KMS-11 (cell line): ENCODE results near the gene FALEC.

ENCODE experiments used
- H2AFZ ChIP-seq: fragments of 200-600 bp; sonication (generic); 2 replicates; pipeline ENCODE4 v1.6.1; 2016; ENCODE audit warnings: antibody characterized with exemption, mixed run types, low read depth
- H3K27ac ChIP-seq: fragments of 200-600 bp; sonication (generic); 2 replicates; pipeline ENCODE4 v1.6.1; 2016; ENCODE audit warnings: mild to moderate bottlenecking, mixed run types
- H3K27me3 ChIP-seq: fragments of 200-600 bp; sonication (generic); 2 replicates; pipeline ENCODE4 v1.6.1; 2017; ENCODE audit warnings: mild to moderate bottlenecking, low read depth, mixed run types, moderate library complexity; ENCODE audit not compliant: insufficient read depth
- H3K36me3 ChIP-seq: fragments of 200-600 bp; sonication (generic); 2 replicates; pipeline ENCODE4 v1.6.1; 2017; ENCODE audit warnings: mild to moderate bottlenecking, mixed run types; ENCODE audit not compliant: insufficient read depth
- H3K4me1 ChIP-seq: fragments of 200-600 bp; sonication (generic); 2 replicates; pipeline ENCODE4 v1.6.1; 2016; ENCODE audit warnings: mild to moderate bottlenecking, low read depth, mixed run types; ENCODE audit not compliant: poor library complexity, severe bottlenecking
- H3K4me2 ChIP-seq: fragments of 200-600 bp; sonication (generic); 2 replicates; pipeline ENCODE4 v1.7.0; 2016; ENCODE audit warnings: mild to moderate bottlenecking, mixed run types
- H3K4me3 ChIP-seq: fragments of 200-600 bp; sonication (generic); IDR thresholded peaks from 2 replicates; pipeline ENCODE4 v1.6.1; 2017; ENCODE audit warnings: low read depth, low read length, mixed read lengths; ENCODE audit not compliant: insufficient read depth
- H3K79me2 ChIP-seq: fragments of 200-600 bp; sonication (generic); 2 replicates; pipeline ENCODE4 v1.6.1; 2016; ENCODE audit warnings: low read depth, mixed run types; ENCODE audit not compliant: insufficient read depth
- H3K9ac ChIP-seq: fragments of 200-600 bp; sonication (generic); 2 replicates; pipeline ENCODE4 v1.6.1; 2016; ENCODE audit warnings: mild to moderate bottlenecking, mixed run types
- H4K20me1 ChIP-seq: fragments of 200-600 bp; sonication (generic); 2 replicates; pipeline ENCODE4 v1.6.1; 2016; ENCODE audit warnings: mild to moderate bottlenecking, mixed run types; ENCODE audit not compliant: insufficient read depth
- CTCF ChIP-seq: fragments of 200-600 bp; sonication (generic); conservative IDR thresholded peaks from 2 replicates; pipeline ENCODE4 v1.6.1; 2017; ENCODE audit warnings: low read depth, mild to moderate bottlenecking, antibody characterized with exemption, low read length, moderate library complexity, mixed read lengths

Gene FALEC

GRCh38 chr1:150477733-150478132 is 37.8 kb upstream of the FALEC start:
- no peak overlapping the region for H3K27ac ChIP-seq

GRCh38 chr1:150479370-150479769 is 36.2 kb upstream of the FALEC start:
- H3K4me1 ChIP-seq = no peaks in the 10 kb centered on the region
- no peak overlapping the region for H3K9ac ChIP-seq
- H3K79me2 ChIP-seq = no peaks in the 10 kb centered on the region
- H3K4me2 ChIP-seq = no peak overlapping the region
- no peaks in the 10 kb centered on the region for H3K36me3 ChIP-seq
- no peaks in the 10 kb centered on the region; the same call in 1 of the 2 replicates for H3K27me3 ChIP-seq
- no peak for TF ChIP-seq CTCF
- H4K20me1 ChIP-seq = no peaks in the 10 kb centered on the region
- H2AFZ ChIP-seq = no peak overlapping the region
- H3K4me3 ChIP-seq = no peak overlapping the region
- H3K27ac ChIP-seq = no peak overlapping the region

More at GRCh38 chr1:150477733-150478132, 37.8 kb upstream of the FALEC start:
- Histone ChIP-seq H3K4me1 (no peaks in the 10 kb centered on the region), H3K9ac (no peak overlapping the region), H3K4me2 (no peak overlapping the region), H3K36me3 (no peaks in the 10 kb centered on the region), H3K79me2 (no peaks in the 10 kb centered on the region), H2AFZ (no peak overlapping the region), H3K27me3 (no peaks in the 10 kb centered on the region; the same call in 1 of the 2 replicates), H4K20me1 (no peaks in the 10 kb centered on the region), H3K4me3 (no peak overlapping the region)
- TF ChIP-seq CTCF = no peak

GRCh38 chr1:150479927-150480352 is 35.6 kb upstream of the FALEC start:
- no peak overlapping the region for H3K4me2 ChIP-seq
- no peak overlapping the region for H3K4me3 ChIP-seq
- H3K27me3 ChIP-seq = no peaks in the 10 kb centered on the region; the same call in 1 of the 2 replicates

GRCh38 chr1:150484431-150484830 is 31.1 kb upstream of the FALEC start:
- Histone ChIP-seq H3K9ac (no peak overlapping the region), H4K20me1 (no peaks in the 10 kb centered on the region), H3K4me1 (peaks cover 8% of the 10 kb centered on the region), H3K79me2 (peaks cover 11% of the 10 kb centered on the region; the same call in 1 of the 2 replicates), H3K27me3 (no peaks in the 10 kb centered on the region; the same call in 1 of the 2 replicates), H3K36me3 (no peaks in the 10 kb centered on the region), H3K4me3 (no peak overlapping the region), H3K4me2 (no peak overlapping the region), H2AFZ (no peak overlapping the region), H3K27ac (no peak overlapping the region)
- TF ChIP-seq CTCF = no peak

More at GRCh38 chr1:150479927-150480352, 35.6 kb upstream of the FALEC start:
- no peaks in the 10 kb centered on the region for H3K4me1 ChIP-seq
- H2AFZ ChIP-seq = no peak overlapping the region
- H3K36me3 ChIP-seq = no peaks in the 10 kb centered on the region
- no peak overlapping the region for H3K27ac ChIP-seq
- no peak for TF ChIP-seq CTCF
- H3K79me2 ChIP-seq = no peaks in the 10 kb centered on the region
- no peaks in the 10 kb centered on the region for H4K20me1 ChIP-seq
- H3K9ac ChIP-seq = no peak overlapping the region
